Measurements from ENCODE around the gene PHLDA3. TPM values are rescaled to one million over a fixed set of nuclear protein-coding genes. Genes with fewer than 3 reads are reported as not detected.

PHLDA3 gene
- total RNA-seq (2022), result 6.5 and 10.5 TPM in 2 replicates
- Bru-seq, nascent RNA, result percentile 42 among the genes with signal in this experiment
- BruChase-seq, experiment 1, labeled RNA remaining after a 2-hour chase, result percentile 45 among the genes with signal in this experiment
- BruChase-seq, experiment 2, labeled RNA remaining after a 6-hour chase, result percentile 42 among the genes with signal in this experiment
- long read RNA-seq, transcript PHLDA3-202 (2 exons, 2,640 nt), result major isoform, 12 of 14 reads
- long read RNA-seq, partial matches to known transcripts, result 1 of 14 reads
- long read RNA-seq, other reads (novel, unspliced or antisense), result 1 of 14 reads

GRCh38 chr1:201468844-201469644 lies at the start of gene PHLDA3:
TSS of gene PHLDA3 (minus strand) at chr1:201469188. CDS start at chr1:201468786, 402 bp downstream.
- no peak for TF ChIP-seq CTCF (IDR thresholded peaks at IDR 0.05; ENCODE audit: insufficient read depth in 1 of 2, low read depth in 1 of 2, low read length in 1 of 2, severe bottlenecking in 1 of 2, unreplicated experiment in 1 of 2)
- TSS peak; percentile 49 for BruUV-seq (replicated peaks)
- peak within 1 kb of the TSS; percentile 65 for H3K4me3 ChIP-seq (ENCODE audit: low read depth, low read length)
- H3K27me3 ChIP-seq (replicated peaks; ENCODE audit: control insufficient read depth, insufficient read depth, low read length), result no peaks in the 10 kb centered on the region
- ChIA-PET POLR2A (interaction anchor here (0.5 to 1.3 kb wide), 6 partner anchors 11 to 97 kb away, joined by 3 to 5 read pairs (median 4); no protein-coding TSS in a partner anchor), CTCF (interaction anchor here (0.6 to 2.6 kb wide), 8 partner anchors 12 to 448 kb away, joined by 3 to 27 read pairs (median 7); no protein-coding TSS in a partner anchor)
- Mint-ChIP-seq H3K4me1 (ENCODE audit: low read depth, unreplicated experiment) (no peaks in the 10 kb centered on the region), H3K27ac (ENCODE audit: unreplicated experiment) (peak within 1 kb of the TSS; percentile 41), H3K36me3 (ENCODE audit: insufficient read depth, unreplicated experiment) (peaks cover 6% of the 10 kb centered on the region), H3K4me3 (ENCODE audit: unreplicated experiment) (peak within 1 kb of the TSS; percentile 84), H3K27me3 (ENCODE audit: insufficient read depth, unreplicated experiment) (no peaks in the 10 kb centered on the region), H3K9me3 (ENCODE audit: unreplicated experiment) (no peaks in the 10 kb centered on the region)
- peaks cover 13% of the 10 kb centered on the region for H3K4me1 ChIP-seq
- intact Hi-C loops (cut with micrococcal nuclease; ENCODE audit: unreplicated experiment), result loop anchor here (2.0 kb wide), 1 partner anchor 20 kb away; no protein-coding TSS in a partner anchor
- H3K36me3 ChIP-seq (ENCODE audit: control insufficient read depth, insufficient read depth, low read length), result no peaks in the 10 kb centered on the region
- H3K9me3 ChIP-seq, result no peaks in the 10 kb centered on the region
- DNase-seq, result peak; percentile 83 to 87

- peak overlapping the region; percentile 12 for H3K4me3 Mint-ChIP-seq (ENCODE audit: unreplicated experiment)
- DNase-seq, result no peak
- intact Hi-C loops (cut with micrococcal nuclease; ENCODE audit: unreplicated experiment), result no loop called here
These were observed 49.1 kb upstream of the PHLDA3 start for GRCh38 chr1:201518071-201518470.

More at GRCh38 chr1:201518071-201518470, 49.1 kb upstream of the PHLDA3 start:
- BruUV-seq (replicated peaks), result no TSS peak
- Histone ChIP-seq H3K4me1 (peaks cover 58% of the 10 kb centered on the region), H3K9me3 (no peaks in the 10 kb centered on the region), H3K4me3 (ENCODE audit: low read depth, low read length) (no peak overlapping the region), H3K27me3 (replicated peaks; ENCODE audit: control insufficient read depth, insufficient read depth, low read length) (no peaks in the 10 kb centered on the region), H3K36me3 (ENCODE audit: control insufficient read depth, insufficient read depth, low read length) (no peaks in the 10 kb centered on the region)
- no peaks in the 10 kb centered on the region for H3K9me3 Mint-ChIP-seq (ENCODE audit: unreplicated experiment)
- H3K36me3 Mint-ChIP-seq (ENCODE audit: insufficient read depth, unreplicated experiment), result no peaks in the 10 kb centered on the region
- ChIA-PET POLR2A (no interaction called here), CTCF (no interaction called here)
- peak overlapping the region; percentile 87 for H3K27ac Mint-ChIP-seq (ENCODE audit: unreplicated experiment)
- peaks cover 56% of the 10 kb centered on the region for H3K4me1 Mint-ChIP-seq (ENCODE audit: low read depth, unreplicated experiment)
- H3K27me3 Mint-ChIP-seq (ENCODE audit: insufficient read depth, unreplicated experiment), result no peaks in the 10 kb centered on the region
- no peak for TF ChIP-seq CTCF (IDR thresholded peaks at IDR 0.05; ENCODE audit: insufficient read depth in 1 of 2, low read depth in 1 of 2, low read length in 1 of 2, severe bottlenecking in 1 of 2, unreplicated experiment in 1 of 2)
